SK-N-MC (cell line): Measurements from ENCODE around the gene PLA2G4B.

Experiments
- EZH2 ChIP-seq: fragments of 200-600 bp; sonication (generic); IDR thresholded peaks from one replicate; pipeline ENCODE4 v1.6.1; 2017; ENCODE audit warnings: antibody characterized with exemption
- FOXP2 ChIP-seq: optimal IDR thresholded peaks from 2 replicates; pipeline ENCODE3; 2011; ENCODE audit warnings: mild to moderate bottlenecking, moderate library complexity; ENCODE audit not compliant: insufficient read depth; ENCODE audit errors: extremely low read length, control extremely low read depth
- POLR2AphosphoS5 ChIP-seq: IDR thresholded peaks from 2 replicates; pipeline ENCODE4 v1.6.1; 2012; ENCODE audit warnings: mild to moderate bottlenecking, low read depth, low read length, borderline replicate concordance

GRCh38 chr15:41885841-41886240, 47.2 kb downstream of the PLA2G4B start:
- TF ChIP-seq EZH2 (no peak), POLR2AphosphoS5 (no peak), FOXP2 (no peak)
